GM12874 (cell line): ENCODE measurements around the gene SERF2.

Experiments
- TF ChIP-seq, protein P1 (sequence below): IDR thresholded peaks from 2 replicates; pipeline ENCODE4 v1.5.1; 2011; ENCODE audit warnings: low read depth, mild to moderate bottlenecking, control low read depth, low read length, moderate library complexity; ENCODE audit not compliant: insufficient read depth

The SERF2 gene

DNA sequence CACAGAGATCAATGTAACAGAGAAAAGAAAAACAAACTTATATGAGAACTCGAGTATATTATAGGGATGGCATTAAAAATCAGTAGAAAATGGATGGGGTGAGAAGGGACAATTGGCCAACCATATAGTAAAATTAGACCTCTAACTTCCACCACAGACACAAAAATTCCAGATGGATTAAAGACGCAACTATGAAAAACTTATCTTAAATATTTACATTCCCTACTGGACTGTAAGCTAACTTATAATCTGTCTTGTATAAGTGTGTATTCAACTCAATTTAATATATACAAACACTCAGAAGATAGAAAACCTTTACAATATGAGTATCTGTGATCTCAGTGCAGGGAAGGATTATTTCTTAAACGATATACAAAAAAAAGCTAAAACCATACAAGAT is 29.4 kb downstream of the SERF2 start:
- TF ChIP-seq, protein P1, sequence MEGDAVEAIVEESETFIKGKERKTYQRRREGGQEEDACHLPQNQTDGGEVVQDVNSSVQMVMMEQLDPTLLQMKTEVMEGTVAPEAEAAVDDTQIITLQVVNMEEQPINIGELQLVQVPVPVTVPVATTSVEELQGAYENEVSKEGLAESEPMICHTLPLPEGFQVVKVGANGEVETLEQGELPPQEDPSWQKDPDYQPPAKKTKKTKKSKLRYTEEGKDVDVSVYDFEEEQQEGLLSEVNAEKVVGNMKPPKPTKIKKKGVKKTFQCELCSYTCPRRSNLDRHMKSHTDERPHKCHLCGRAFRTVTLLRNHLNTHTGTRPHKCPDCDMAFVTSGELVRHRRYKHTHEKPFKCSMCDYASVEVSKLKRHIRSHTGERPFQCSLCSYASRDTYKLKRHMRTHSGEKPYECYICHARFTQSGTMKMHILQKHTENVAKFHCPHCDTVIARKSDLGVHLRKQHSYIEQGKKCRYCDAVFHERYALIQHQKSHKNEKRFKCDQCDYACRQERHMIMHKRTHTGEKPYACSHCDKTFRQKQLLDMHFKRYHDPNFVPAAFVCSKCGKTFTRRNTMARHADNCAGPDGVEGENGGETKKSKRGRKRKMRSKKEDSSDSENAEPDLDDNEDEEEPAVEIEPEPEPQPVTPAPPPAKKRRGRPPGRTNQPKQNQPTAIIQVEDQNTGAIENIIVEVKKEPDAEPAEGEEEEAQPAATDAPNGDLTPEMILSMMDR = no peak

DNA sequence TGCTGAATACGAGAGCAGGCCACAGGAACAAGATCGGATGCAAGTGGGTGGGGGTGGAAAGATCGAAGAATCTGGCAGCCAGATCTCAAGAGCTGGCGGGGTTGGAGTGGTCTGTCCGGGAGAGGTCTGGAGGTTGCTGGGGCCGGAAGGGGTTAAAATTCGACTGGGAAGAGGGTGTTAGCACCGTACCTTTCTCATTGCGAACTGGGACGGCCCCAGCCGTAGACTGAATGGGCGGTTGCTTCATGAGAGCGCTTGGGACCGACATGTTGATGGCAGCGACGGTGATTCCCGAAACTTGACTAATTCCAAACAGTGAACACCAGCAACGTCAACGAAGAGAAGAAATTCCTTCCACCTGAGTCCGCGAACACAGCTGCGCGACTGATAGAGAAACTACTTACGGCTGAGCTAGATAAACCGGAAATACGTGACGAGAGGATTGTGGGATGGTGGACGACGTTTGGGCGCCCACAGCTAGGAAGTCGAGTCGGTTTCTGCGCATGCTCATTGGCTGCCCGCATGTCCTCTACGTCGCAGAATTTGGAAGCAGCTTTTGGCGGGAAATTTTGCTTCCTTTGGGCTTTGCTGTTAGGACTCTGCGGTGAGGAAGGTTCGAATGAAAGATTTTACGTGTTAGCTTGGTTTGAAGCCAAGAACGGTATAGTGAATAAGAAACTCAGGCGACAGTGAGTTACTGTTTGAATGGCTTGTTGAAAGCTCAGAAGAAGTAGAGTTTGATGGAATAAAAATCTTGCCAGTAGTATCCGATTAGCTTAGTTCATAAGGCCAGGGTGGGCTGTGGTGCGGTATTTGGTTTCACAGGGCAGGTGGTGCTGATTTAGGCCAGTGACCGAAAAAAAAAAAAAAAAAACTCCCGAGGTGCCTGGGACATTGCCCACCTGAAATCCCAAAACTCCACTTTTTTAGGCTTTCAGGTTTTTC is 32.5 kb downstream of the SERF2 start, which contains the start of gene MFAP1:
Gene MFAP1 (minus strand): TSS at position 389 of the 945 bp plus-strand sequence. CDS start 121 bp downstream, at position 268.
- TF ChIP-seq, protein P1 = no peak

DNA sequence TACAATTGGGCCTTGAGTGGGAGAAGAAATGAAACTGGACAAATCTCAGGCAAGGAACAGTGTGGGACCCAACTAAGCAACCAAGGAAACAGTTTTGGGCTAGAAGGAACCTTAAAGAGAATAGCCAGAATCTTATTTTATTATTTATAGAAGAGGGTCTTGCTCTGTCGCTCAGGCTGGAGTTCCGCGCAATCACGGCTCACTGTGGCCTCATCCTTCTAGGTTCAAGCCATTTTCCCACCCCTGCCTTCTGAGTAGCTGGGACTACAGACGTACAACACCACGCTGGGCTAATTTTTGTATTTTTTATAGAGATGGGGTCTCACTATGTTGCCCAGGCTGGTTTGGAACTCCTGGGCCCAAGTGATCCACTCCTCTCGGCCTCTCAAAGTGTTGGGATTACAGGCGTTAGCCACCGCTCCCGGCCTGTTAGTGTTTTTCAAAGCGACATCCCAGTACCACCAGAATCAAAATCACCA is 33.9 kb downstream of the SERF2 start:
- TF ChIP-seq, protein P1 = no peak

DNA sequence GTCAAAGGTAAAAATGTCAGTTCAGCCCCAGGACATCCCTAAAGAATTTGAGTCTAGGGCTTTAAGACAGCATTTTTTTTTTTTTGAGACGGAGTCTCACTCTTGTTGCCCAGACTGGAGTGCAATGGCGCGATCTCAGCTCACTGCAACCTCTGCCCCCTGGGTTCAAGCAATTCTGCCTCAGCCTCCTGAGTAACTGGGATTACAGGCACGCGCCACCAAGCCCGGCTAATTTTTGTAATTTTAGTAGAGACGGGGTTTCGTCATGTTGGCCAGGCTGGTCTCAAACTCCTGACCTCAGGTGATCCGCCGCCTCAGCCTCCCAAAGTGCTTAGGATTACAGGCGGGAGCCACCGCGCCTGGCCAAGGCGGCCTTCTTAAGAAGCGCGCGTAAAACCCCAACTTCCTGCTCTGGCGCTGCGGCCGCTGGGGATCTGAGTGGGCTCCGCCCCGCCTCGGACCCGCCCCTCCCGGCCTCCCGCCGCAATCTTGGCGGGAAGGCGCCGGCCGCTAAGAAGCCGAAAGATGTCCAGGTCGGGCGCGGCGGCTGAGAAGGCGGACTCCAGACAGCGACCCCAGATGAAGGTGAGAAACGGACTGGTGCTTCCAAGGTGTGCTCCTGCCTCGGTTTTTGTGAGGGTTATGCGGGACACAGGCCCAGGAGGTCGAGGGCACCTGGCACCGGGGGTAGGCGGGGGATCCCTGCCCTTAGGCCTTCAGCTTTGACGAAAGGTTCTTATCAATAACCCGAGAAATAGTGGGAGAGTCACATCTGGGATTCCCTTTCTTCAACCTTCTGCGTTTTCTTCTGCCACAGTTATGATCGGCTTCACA is 34.6 kb downstream of the SERF2 start, which contains the start of gene WDR76:
Gene WDR76 (plus strand): TSS at position 495 of the 834 bp plus-strand sequence. CDS start 31 bp downstream, at position 526.
- TF ChIP-seq, protein P1 = no peak

DNA sequence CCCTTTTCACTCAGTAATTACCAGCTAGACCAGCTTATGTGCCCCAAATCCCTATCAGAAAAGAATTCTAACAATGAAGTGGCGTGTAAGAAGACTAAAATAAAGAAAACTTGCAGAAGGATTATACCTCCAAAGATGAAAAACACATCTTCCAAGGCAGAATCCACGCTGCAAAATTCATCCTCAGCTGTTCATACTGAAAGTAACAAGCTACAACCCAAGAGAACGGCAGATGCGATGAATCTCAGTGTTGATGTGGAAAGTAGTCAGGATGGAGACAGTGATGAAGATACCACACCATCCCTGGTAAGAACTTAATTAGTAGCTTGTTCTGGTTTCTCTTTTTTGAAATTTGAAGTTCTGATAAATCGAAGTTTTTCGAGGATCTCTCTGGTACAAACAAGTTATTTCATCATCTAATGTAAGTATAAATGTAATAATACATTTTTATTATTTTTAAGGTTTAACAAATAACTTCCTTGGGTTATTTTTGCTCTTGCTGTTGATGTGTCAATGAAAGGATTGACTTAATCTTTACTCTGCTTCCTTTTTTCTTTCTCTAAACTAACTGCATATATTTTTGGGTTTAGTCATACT is 36.0 kb downstream of the SERF2 start:
- TF ChIP-seq, protein P1 = no peak

DNA sequence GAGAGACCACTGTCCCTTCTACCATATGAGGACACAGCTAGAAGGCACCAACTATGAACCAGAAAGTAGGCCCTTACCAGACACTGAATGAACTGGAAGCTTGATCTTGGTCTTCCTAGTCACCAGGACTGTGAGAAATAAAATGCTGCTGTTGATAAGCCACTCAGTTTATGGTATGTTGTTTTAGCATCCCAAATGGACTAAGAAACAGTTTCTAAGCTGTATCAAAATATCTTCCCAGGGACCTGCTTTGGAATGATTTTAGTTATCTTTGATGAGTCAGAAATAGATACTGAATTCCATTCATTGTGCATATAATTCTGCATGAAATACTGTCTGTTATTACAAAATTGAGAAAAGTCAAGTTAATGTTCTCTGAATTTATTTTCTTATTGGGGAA is 53.3 kb downstream of the SERF2 start:
- TF ChIP-seq, protein P1 = no peak
